Measurements from ENCODE around the gene LMF1. TPM values are rescaled to one million over a fixed set of nuclear protein-coding genes. Genes with fewer than 3 reads are reported as not detected.

The LMF1 gene
- total and polyA plus RNA-seq, 2 of the 8 experiments (the other 6 are each of a cell fraction or from before 2014, with no cell fraction given): 3.5 to 9.1 TPM

- H3K9ac ChIP-seq (replicated peaks in 1 of 4; ENCODE audit: extremely low read depth in 1 of 4, low read depth in 3 of 4, low read length in 3 of 4): no peak overlapping the region
- TF ChIP-seq BCL11A (IDR thresholded peaks at IDR 0.05; ENCODE audit: low read depth in 2 of 2, low read length in 2 of 2) (no peak), EGR1 (IDR thresholded peaks at IDR 0.05; ENCODE audit: borderline replicate concordance, low read depth, low read length) (no peak), EP300 (IDR thresholded peaks at IDR 0.05; ENCODE audit: borderline replicate concordance in 1 of 2, low read depth in 2 of 2, low read length in 2 of 2) (no peak), CREB1 (IDR thresholded peaks at IDR 0.05) (no peak), RXRA (IDR thresholded peaks at IDR 0.05; ENCODE audit: insufficient read depth, low read depth, low read length) (no peak), CBX8 (IDR thresholded peaks at IDR 0.05; ENCODE audit: borderline replicate concordance, low read depth, low read length) (no peak), CBX5 (IDR thresholded peaks at IDR 0.05; ENCODE audit: low read depth, low read length) (no peak), RAD21 (IDR thresholded peaks at IDR 0.05 in 1 of 2, conservative IDR thresholded peaks at IDR 0.05 in 1 of 2; ENCODE audit: low read depth in 2 of 2, low read length in 2 of 2) (no peak), MAX (IDR thresholded peaks at IDR 0.05) (no peak), RNF2 (IDR thresholded peaks at IDR 0.05; ENCODE audit: borderline replicate concordance, low read depth, low read length, missing control alignments, poor library complexity, severe bottlenecking) (no peak), FOSL1 (IDR thresholded peaks at IDR 0.05; ENCODE audit: insufficient read depth, low read depth, low read length) (no peak), SP2 (IDR thresholded peaks at IDR 0.05; ENCODE audit: low read length) (no peak), ZNF274 (IDR thresholded peaks at IDR 0.05; ENCODE audit: borderline replicate concordance, extremely low read depth, low read length) (no peak)
These were observed 760 bp upstream of the LMF1 start for GRCh38 chr16:971582-971905.

More at GRCh38 chr16:971582-971905, 760 bp upstream of the LMF1 start:
- no peak overlapping the region for H4K91ac ChIP-seq (replicated peaks; ENCODE audit: insufficient read length, low read length)
- H2AFZ ChIP-seq (ENCODE audit: low read length): no peak overlapping the region
- H2BK5ac ChIP-seq (ENCODE audit: low read depth, low read length): no peak overlapping the region
- no peaks in the 10 kb centered on the region for H3K36me3 ChIP-seq (ENCODE audit: control insufficient read depth in 2 of 4, insufficient read depth in 4 of 4, low read length in 3 of 4)
- no peak overlapping the region for H3K4ac ChIP-seq (replicated peaks; ENCODE audit: insufficient read length, low read depth, low read length)
- H3K56ac ChIP-seq (replicated peaks; ENCODE audit: insufficient read length, low read depth, low read length): no peak overlapping the region
- no peak overlapping the region for H2BK120ac ChIP-seq (replicated peaks; ENCODE audit: low read depth, low read length)
- no peak overlapping the region for H2BK20ac ChIP-seq (ENCODE audit: low read length)
- H2BK12ac ChIP-seq (ENCODE audit: low read depth, low read length): no peak overlapping the region
- H3K23me2 ChIP-seq (ENCODE audit: low read depth, low read length): peaks cover 4% of the 10 kb centered on the region; the same call in 1 of the 2 replicates
- H3K27me3 ChIP-seq (replicated peaks in 1 of 4; ENCODE audit: control insufficient read depth in 3 of 4, extremely low read depth in 1 of 4, insufficient read depth in 3 of 4, low read length in 3 of 4): peaks cover 0 to 25% (median 14%) of the 10 kb centered on the region in 4 experiments; a peak in 6 of 7 replicates
- H3K4me2 ChIP-seq (ENCODE audit: insufficient read depth in 1 of 2, low read depth in 2 of 2, low read length in 2 of 2): peak overlapping the region; percentile 40 to 94
- POLR2A ChIA-PET (ENCODE audit: partially characterized antibody): no interaction called here
- H2AK5ac ChIP-seq (ENCODE audit: low read depth, low read length): no peak overlapping the region
- H3K18ac ChIP-seq (ENCODE audit: extremely low read depth, low read length): no peak overlapping the region
- DNase-seq (ENCODE audit: low read depth in 1 of 2, low spot score in 2 of 2): no peak
- CTCF ChIA-PET (ENCODE audit: partially characterized antibody): interaction anchor here (0.8 to 0.9 kb wide), 2 partner anchors 10 to 89 kb away, joined by 3 read pairs; partner anchors contain the start of gene SOX8
- no peak overlapping the region for H4K5ac ChIP-seq (ENCODE audit: insufficient read length, low read depth, low read length)
- no peaks in the 10 kb centered on the region for H3K79me2 ChIP-seq (ENCODE audit: control insufficient read depth in 1 of 2, insufficient read depth in 2 of 2, low read length in 2 of 2)
- H3K9me3 ChIP-seq (ENCODE audit: insufficient read depth in 2 of 2, low read depth in 1 of 2, low read length in 1 of 2): no peaks in the 10 kb centered on the region
- no peaks in the 10 kb centered on the region; the same call in 1 of the 2 replicates for H3K79me1 ChIP-seq (ENCODE audit: low read depth, low read length)
- no peak overlapping the region for H4K8ac ChIP-seq (ENCODE audit: extremely low read depth, insufficient read depth, low read length)
- no peak overlapping the region for H3K27ac ChIP-seq (ENCODE audit: low read depth, low read length)
- peaks cover 0 to 10% (median 6%) of the 10 kb centered on the region in 4 experiments; a peak in 6 of 7 replicates for H3K4me1 ChIP-seq (replicated peaks in 1 of 4; ENCODE audit: control insufficient read depth in 3 of 4, insufficient read depth in 4 of 4, low read length in 3 of 4)
- no peak for FAIRE-seq
- 77% methylated on average over 5 of the region's 5 CpGs; no CpG with 5 or more reads in 1 of the 2 experiments for WGBS, 2 experiments (ENCODE audit: extremely low coverage in 1 of 2, insufficient coverage in 1 of 2, insufficient read length in 1 of 2, insufficient replicate concordance in 2 of 2, low coverage in 1 of 2, low lambda C conversion rate in 2 of 2, missing lambda C conversion rate in 1 of 2)
- H3K4me3 ChIP-seq (ENCODE audit: extremely low read depth in 1 of 4, insufficient read depth in 2 of 4, low read depth in 3 of 4, low read length in 4 of 4): peak overlapping the region in 1 of 4 experiments; percentile 95; a peak in 3 of 8 replicates
- no peak overlapping the region for H3K14ac ChIP-seq (ENCODE audit: insufficient read length)
- H2BK15ac ChIP-seq (ENCODE audit: low read length): no peak overlapping the region
- no peaks in the 10 kb centered on the region for H4K20me1 ChIP-seq (replicated peaks in 1 of 2; ENCODE audit: control insufficient read depth in 1 of 2, insufficient read depth in 2 of 2, low read length in 2 of 2)
- no peak overlapping the region for H3K23ac ChIP-seq (ENCODE audit: insufficient read length)

Measured in H1 (cell line).